Measurements from ENCODE around the gene TMEM176B.

DNA sequence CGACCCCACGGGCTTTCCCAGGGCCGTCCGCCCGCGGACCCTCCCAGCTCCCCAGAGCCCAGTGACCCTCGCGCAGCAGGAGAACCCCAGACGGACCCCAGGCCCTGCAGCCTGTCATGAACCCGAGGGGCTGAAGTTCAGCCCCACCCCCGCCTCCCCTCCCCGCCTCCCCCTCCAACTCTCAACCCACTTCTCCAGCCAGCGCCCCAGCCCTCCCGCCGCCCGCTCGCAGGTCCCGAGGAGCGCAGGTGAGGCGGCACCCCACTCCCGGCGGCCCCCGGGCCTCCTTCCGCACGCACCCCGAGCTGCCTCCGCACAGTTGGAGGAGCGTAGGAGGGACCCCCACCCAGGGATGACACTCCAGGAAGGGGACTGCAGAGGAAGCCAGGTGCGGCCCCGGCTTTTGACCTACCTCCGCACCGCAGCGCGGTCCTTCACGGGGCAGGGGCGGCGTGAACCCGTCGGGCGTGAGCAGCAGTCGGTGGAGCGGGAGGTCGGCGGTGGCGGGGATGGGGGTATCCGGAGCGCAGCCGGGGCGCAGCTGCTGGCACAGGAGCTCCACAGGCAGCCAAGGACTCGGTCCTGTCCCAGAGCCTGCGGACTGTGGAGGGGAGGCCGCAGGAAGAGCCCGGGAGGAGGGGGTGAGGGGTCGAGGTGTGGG is 547 bp upstream of the TMEM176B start, which contains the start of gene TMEM176A:
- TF ChIP-seq, protein P1, sequence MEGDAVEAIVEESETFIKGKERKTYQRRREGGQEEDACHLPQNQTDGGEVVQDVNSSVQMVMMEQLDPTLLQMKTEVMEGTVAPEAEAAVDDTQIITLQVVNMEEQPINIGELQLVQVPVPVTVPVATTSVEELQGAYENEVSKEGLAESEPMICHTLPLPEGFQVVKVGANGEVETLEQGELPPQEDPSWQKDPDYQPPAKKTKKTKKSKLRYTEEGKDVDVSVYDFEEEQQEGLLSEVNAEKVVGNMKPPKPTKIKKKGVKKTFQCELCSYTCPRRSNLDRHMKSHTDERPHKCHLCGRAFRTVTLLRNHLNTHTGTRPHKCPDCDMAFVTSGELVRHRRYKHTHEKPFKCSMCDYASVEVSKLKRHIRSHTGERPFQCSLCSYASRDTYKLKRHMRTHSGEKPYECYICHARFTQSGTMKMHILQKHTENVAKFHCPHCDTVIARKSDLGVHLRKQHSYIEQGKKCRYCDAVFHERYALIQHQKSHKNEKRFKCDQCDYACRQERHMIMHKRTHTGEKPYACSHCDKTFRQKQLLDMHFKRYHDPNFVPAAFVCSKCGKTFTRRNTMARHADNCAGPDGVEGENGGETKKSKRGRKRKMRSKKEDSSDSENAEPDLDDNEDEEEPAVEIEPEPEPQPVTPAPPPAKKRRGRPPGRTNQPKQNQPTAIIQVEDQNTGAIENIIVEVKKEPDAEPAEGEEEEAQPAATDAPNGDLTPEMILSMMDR (conservative IDR thresholded peaks at IDR 0.05; ENCODE audit: low read length), result no peak
- no peak for TF ChIP-seq EZH2phosphoT487 (IDR thresholded peaks at IDR 0.05; ENCODE audit: borderline replicate concordance, low read depth, low read length)

Measured in OCI-LY7 (cell line).